K562 (cell line): Measurements from ENCODE around the gene NEDD4L. TPM values are rescaled to one million over a fixed set of nuclear protein-coding genes. Genes with fewer than 3 reads are reported as not detected.
A peak's percentile ranks its signal among the peaks of the same experiment; 100 is the strongest.

ENCODE experiments used
- BACH1 ChIP-seq: fragments of 200-800 bp; sonication (Bioruptor generic); IDR thresholded peaks from 2 replicates; pipeline ENCODE4 v1.6.1; 2016; ENCODE audit warnings: missing genetic modification characterization, missing compliant biosample characterization
- BHLHE40 ChIP-seq: IDR thresholded peaks from 2 replicates; pipeline ENCODE4 v1.6.1; 2011; ENCODE audit warnings: low read length, improper control_type of control experiment
- CBX5 ChIP-seq: IDR thresholded peaks from 2 replicates; pipeline ENCODE4 v1.6.1; 2014; ENCODE audit warnings: low read depth, borderline replicate concordance
- ERF ChIP-seq: fragments of 450-650 bp; formaldehyde crosslinking; IDR thresholded peaks from 2 replicates; pipeline ENCODE4 v1.4.0; 2020; ENCODE audit warnings: mild to moderate bottlenecking, mixed read lengths
- KAT7 ChIP-seq: sonication (generic); formaldehyde crosslinking; IDR thresholded peaks from 2 replicates; pipeline ENCODE4 v1.8.0; 2022; ENCODE audit warnings: missing genetic modification reagents, mild to moderate bottlenecking, borderline replicate concordance
- MCM3 ChIP-seq: fragments of 450-650 bp; IDR thresholded peaks from 2 replicates; pipeline ENCODE4 v1.6.1; 2016
- MTA1 ChIP-seq: fragments of 450-650 bp; IDR thresholded peaks from 2 replicates; pipeline ENCODE4 v1.6.1; 2017; ENCODE audit warnings: borderline replicate concordance
- NCOA2 ChIP-seq, 2 experiments: fragments of 450-650 bp; IDR thresholded peaks; 2 replicates each; pipeline ENCODE4 v1.6.1; 2018; ENCODE audit warnings: mild to moderate bottlenecking in 2 of 2, moderate library complexity in 1 of 2; ENCODE audit not compliant: partially characterized antibody in 2 of 2
- NFXL1 ChIP-seq: fragments of 450-650 bp; formaldehyde crosslinking; IDR thresholded peaks from 2 replicates; pipeline ENCODE4 v1.4.0; 2021; ENCODE audit warnings: mild to moderate bottlenecking
- PHF8 ChIP-seq: fragments of 200-600 bp; sonication (generic); IDR thresholded peaks from 2 replicates; pipeline ENCODE4 v1.6.1; 2012; ENCODE audit warnings: mixed run types, mild to moderate bottlenecking, inconsistent platforms, low read length, moderate library complexity, borderline replicate concordance
- STAT5A ChIP-seq: IDR thresholded peaks from 2 replicates; pipeline ENCODE4 v1.6.1; 2012; ENCODE audit warnings: low read length, inconsistent platforms, borderline replicate concordance
- TEAD4 ChIP-seq, 2 experiments: sonication (generic) in 1 of 2; formaldehyde crosslinking in 1 of 2; IDR thresholded peaks; 2 replicates each; pipeline versions ENCODE4 v1.6.1 to v1.8.0; 2012 to 2022; ENCODE audit warnings: borderline replicate concordance in 1 of 2, inconsistent platforms in 1 of 2, low read length in 1 of 2, mild to moderate bottlenecking in 1 of 2, missing genetic modification reagents in 1 of 2
- YY1 ChIP-seq, 3 experiments: IDR thresholded peaks; 2 replicates each; pipeline ENCODE4 v1.6.1; 2011; ENCODE audit warnings: low read length in 2 of 3, mild to moderate bottlenecking in 2 of 3, moderate library complexity in 2 of 3, borderline replicate concordance in 1 of 3, control low read depth in 1 of 3, low read depth in 1 of 3; ENCODE audit not compliant: insufficient read depth in 3 of 3, insufficient replicate concordance in 2 of 3, control insufficient read depth in 1 of 3, insufficient read length in 1 of 3; ENCODE audit errors: extremely low read depth in 1 of 3
- ZNF124 ChIP-seq: sonication (generic); formaldehyde crosslinking; IDR thresholded peaks from 2 replicates; pipeline ENCODE4 v1.8.1; 2022; ENCODE audit warnings: missing genetic modification reagents
- ZNF140 ChIP-seq: fragments of 250-450 bp; sonication (Bioruptor Pico); IDR thresholded peaks from 2 replicates; pipeline ENCODE4 v1.8.0; 2021; ENCODE audit warnings: moderate library complexity, mild to moderate bottlenecking, inconsistent platforms
- ZNF197 ChIP-seq: fragments of 200-800 bp; sonication (Bioruptor generic); IDR thresholded peaks from 2 replicates; pipeline ENCODE4 v1.6.1; 2016; ENCODE audit warnings: low read depth, missing genetic modification characterization, missing compliant biosample characterization
- polyA plus RNA-seq, 8 experiments: library from polyadenylated mRNA; depleted of rRNA in 4 of 8; stranded (reverse) in 5 of 8; unstranded in 3 of 8; fragments of >200 nt; fragmentation: Nextera tagmentation in 2 of 8; fragmentation: Illumina TruSeq in 1 of 8; extraction: Ambion mirVana in 2 of 8; extraction: Trizol in 1 of 8; gene quantifications; 2 replicates each; pipeline versions ENCODE4 v1.2.1 to v1.2.3, GENCODE V29; 2011 to 2014; ENCODE audit warnings: inconsistent platforms in 1 of 8, missing spikeins in 1 of 8
- total RNA-seq, 7 experiments: library from RNA; depleted of rRNA in 6 of 7; stranded (reverse); fragments of >200 nt in 6 of 7; fragmentation: Illumina TruSeq in 2 of 7; extraction: Trizol in 2 of 7; gene quantifications; 2 replicates each; pipeline versions ENCODE4 v1.2.1 to v1.2.3, GENCODE V29; 2011 to 2021; ENCODE audit warnings: low replicate concordance in 1 of 7
- TF ChIP-seq, protein P1 (sequence below): fragments of 450-650 bp; formaldehyde crosslinking; IDR thresholded peaks from 2 replicates; pipeline ENCODE4 v1.4.0; 2022; ENCODE audit warnings: missing genetic modification characterization
- TF ChIP-seq, protein P2 (sequence below), 2 experiments: fragments of 450-650 bp in 1 of 2; sonication (generic) in 1 of 2; formaldehyde crosslinking; conservative IDR thresholded peaks; 2 replicates each; pipeline versions ENCODE4 v1.4.0 to v1.8.1; 2020 to 2022; ENCODE audit warnings: mild to moderate bottlenecking in 1 of 2, missing genetic modification reagents in 1 of 2
- TF ChIP-seq, protein P3 (sequence below): fragments of 450-650 bp; formaldehyde crosslinking; IDR thresholded peaks from 2 replicates; pipeline ENCODE4 v1.4.0; 2020; ENCODE audit warnings: mild to moderate bottlenecking, moderate library complexity
- TF ChIP-seq, protein P4 (sequence below): fragments of 450-650 bp; IDR thresholded peaks from 2 replicates; pipeline ENCODE4 v1.6.1; 2017; ENCODE audit warnings: mild to moderate bottlenecking, moderate library complexity
- TF ChIP-seq, protein P5 (sequence below): fragments of 200-800 bp; sonication (Bioruptor generic); IDR thresholded peaks from 2 replicates; pipeline ENCODE4 v1.6.1; 2017; ENCODE audit warnings: missing genetic modification characterization, missing compliant biosample characterization

The NEDD4L gene
- total and polyA plus RNA-seq, 9 of the 15 experiments (the other 6 are each of a cell fraction or from before 2014, with no cell fraction given): 8.1 to 33.4 (median 19.9) TPM

DNA sequence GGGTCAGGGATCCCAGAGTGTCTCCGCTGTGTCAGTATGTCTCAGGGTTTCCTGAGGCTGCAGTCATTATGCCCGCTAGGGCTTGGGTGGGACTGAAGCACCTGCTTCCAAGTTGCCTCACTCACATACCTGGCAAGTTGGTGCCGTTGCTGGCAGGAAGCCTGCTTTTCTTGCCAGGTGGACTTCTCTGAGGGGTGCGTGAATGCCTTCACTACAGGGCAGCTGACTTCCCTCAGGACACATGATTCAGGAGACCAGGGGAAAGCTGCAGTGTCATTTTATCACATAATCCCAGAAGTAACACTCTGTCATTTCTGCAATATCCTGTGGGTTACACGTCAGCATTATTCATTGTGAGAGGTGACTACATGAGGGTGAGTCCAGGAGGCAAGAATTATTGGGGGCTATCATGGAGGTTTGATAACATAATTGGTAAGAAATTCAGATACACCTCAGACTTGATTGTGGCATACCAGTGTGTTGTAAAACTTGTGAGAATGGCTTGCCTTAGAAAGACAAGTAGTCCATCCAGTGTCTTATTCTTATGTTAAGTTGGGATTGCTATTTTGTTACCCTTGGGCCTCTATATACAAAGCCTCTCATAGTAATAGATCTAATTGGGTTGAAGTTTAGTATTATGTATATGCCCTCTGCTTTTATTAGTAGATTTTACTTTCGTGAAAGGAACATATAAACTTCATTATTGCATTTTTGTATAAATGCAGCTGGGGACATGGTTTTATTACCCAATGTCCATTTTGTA, 44.1 kb downstream of the NEDD4L start (continued):
- TF ChIP-seq, protein P1, sequence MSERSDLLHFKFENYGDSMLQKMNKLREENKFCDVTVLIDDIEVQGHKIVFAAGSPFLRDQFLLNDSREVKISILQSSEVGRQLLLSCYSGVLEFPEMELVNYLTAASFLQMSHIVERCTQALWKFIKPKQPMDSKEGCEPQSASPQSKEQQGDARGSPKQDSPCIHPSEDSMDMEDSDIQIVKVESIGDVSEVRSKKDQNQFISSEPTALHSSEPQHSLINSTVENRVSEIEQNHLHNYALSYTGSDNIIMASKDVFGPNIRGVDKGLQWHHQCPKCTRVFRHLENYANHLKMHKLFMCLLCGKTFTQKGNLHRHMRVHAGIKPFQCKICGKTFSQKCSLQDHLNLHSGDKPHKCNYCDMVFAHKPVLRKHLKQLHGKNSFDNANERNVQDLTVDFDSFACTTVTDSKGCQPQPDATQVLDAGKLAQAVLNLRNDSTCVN (CRISPR knock-in tag): no peak
- no peak for TF ChIP-seq NCOA2 (IDR thresholded peaks at IDR 0.05; ENCODE audit: partially characterized antibody in 2 of 2)
- no peak for TF ChIP-seq ZNF140 (CRISPR knock-in tag)
- TF ChIP-seq ERF (CRISPR knock-in tag): no peak
- TF ChIP-seq BHLHE40: 0 out of 2 replicates have a peak, but pooled peaks have one; percentile 16
- TF ChIP-seq KAT7: no peak
- TF ChIP-seq ZNF124 (CRISPR knock-in tag): no peak
- TF ChIP-seq YY1 (IDR thresholded peaks at IDR 0.05; ENCODE audit: borderline replicate concordance in 1 of 3, control insufficient read depth in 1 of 3, extremely low read depth in 1 of 3, insufficient read depth in 3 of 3, insufficient read length in 1 of 3, insufficient replicate concordance in 2 of 3, low read depth in 1 of 3, low read length in 2 of 3): no peak
- TF ChIP-seq, protein P2, sequence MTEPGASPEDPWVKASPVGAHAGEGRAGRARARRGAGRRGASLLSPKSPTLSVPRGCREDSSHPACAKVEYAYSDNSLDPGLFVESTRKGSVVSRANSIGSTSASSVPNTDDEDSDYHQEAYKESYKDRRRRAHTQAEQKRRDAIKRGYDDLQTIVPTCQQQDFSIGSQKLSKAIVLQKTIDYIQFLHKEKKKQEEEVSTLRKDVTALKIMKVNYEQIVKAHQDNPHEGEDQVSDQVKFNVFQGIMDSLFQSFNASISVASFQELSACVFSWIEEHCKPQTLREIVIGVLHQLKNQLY (CRISPR knock-in tag; conservative IDR thresholded peaks at IDR 0.05): no peak
- TF ChIP-seq MCM3: no peak
- TF ChIP-seq, protein P3, sequence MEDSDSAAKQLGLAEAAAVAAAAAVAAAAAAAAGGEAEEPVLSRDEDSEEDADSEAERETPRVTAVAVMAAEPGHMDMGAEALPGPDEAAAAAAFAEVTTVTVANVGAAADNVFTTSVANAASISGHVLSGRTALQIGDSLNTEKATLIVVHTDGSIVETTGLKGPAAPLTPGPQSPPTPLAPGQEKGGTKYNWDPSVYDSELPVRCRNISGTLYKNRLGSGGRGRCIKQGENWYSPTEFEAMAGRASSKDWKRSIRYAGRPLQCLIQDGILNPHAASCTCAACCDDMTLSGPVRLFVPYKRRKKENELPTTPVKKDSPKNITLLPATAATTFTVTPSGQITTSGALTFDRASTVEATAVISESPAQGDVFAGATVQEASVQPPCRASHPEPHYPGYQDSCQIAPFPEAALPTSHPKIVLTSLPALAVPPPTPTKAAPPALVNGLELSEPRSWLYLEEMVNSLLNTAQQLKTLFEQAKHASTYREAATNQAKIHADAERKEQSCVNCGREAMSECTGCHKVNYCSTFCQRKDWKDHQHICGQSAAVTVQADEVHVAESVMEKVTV (CRISPR knock-in tag): no peak
- TF ChIP-seq BACH1 (tag): peak; percentile 72
- TF ChIP-seq, protein P4, sequence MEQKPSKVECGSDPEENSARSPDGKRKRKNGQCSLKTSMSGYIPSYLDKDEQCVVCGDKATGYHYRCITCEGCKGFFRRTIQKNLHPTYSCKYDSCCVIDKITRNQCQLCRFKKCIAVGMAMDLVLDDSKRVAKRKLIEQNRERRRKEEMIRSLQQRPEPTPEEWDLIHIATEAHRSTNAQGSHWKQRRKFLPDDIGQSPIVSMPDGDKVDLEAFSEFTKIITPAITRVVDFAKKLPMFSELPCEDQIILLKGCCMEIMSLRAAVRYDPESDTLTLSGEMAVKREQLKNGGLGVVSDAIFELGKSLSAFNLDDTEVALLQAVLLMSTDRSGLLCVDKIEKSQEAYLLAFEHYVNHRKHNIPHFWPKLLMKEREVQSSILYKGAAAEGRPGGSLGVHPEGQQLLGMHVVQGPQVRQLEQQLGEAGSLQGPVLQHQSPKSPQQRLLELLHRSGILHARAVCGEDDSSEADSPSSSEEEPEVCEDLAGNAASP: no peak
- no peak for TF ChIP-seq ZNF197 (CRISPR knock-in tag)
- TF ChIP-seq PHF8: no peak
- no peak for TF ChIP-seq CBX5
- no peak for TF ChIP-seq MTA1
- TF ChIP-seq NFXL1 (CRISPR knock-in tag): no peak
- no peak for TF ChIP-seq STAT5A
- TF ChIP-seq, protein P5, sequence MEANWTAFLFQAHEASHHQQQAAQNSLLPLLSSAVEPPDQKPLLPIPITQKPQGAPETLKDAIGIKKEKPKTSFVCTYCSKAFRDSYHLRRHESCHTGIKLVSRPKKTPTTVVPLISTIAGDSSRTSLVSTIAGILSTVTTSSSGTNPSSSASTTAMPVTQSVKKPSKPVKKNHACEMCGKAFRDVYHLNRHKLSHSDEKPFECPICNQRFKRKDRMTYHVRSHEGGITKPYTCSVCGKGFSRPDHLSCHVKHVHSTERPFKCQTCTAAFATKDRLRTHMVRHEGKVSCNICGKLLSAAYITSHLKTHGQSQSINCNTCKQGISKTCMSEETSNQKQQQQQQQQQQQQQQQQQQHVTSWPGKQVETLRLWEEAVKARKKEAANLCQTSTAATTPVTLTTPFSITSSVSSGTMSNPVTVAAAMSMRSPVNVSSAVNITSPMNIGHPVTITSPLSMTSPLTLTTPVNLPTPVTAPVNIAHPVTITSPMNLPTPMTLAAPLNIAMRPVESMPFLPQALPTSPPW (CRISPR knock-in tag): no peak
- peak; percentile 58 for TF ChIP-seq TEAD4 (IDR thresholded peaks at IDR 0.05; ENCODE audit: low read length)
- no peak for TF ChIP-seq TEAD4 (CRISPR knock-in tag; IDR thresholded peaks at IDR 0.05; ENCODE audit: borderline replicate concordance)
